C4-2B (cell line): ENCODE results near the gene COL10A1.

Experiments used
- CTCF ChIP-seq: fragments of 450-650 bp; conservative IDR thresholded peaks from 2 replicates; pipeline ENCODE4 v1.5.1; 2017; ENCODE audit warnings: mild to moderate bottlenecking
- ZFX ChIP-seq: fragments of 450-650 bp; IDR thresholded peaks from 2 replicates; pipeline ENCODE4 v1.6.1; 2017

DNA sequence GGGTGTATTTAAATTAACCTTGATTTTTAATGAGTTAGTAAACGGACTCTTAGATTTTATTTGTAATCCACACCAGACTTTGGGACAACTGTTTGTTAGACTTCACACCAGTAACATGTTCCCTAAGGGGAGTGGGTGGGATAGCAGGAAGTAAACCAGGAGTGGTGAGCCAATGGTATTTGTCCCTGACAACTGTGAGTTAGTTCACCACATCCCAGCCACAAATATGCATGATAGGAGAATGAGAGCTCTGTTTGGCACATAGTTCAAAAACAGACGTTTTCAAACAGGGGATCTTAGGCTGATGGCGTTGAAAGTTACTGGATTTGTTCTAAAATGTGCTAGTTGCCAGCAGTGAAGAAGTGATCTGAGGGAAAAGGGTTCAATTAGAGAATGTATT lies 18.7 kb upstream of the COL10A1 start:
- TF ChIP-seq ZFX, result no peak
- TF ChIP-seq CTCF, result no peak
